PC-3 (cell line): ENCODE data around the gene GALNT4. TPM values are rescaled to one million over a fixed set of nuclear protein-coding genes. Genes with fewer than 3 reads are reported as not detected.

ENCODE experiments used
- ATAC-seq: fragments of 200-7000 bp; cut with Tn5 transposase; 2 replicates; pipeline ENCODE4 v1.9.1; 2020; ENCODE audit warnings: mild to moderate bottlenecking, moderate library complexity
- BruUV-seq: library from RNA; stranded (reverse); fragments of 400-500 nt; replicated peaks from 2 replicates; lab custom pipeline; 2021; lab: Mats Ljungman, UMichigan
- CTCF ChIA-PET: fragments of 300-600 bp; sonication (Branson Sonifier 250); formaldehyde crosslinking; loops from one replicate; lab custom pipeline; 2022; ENCODE audit warnings: antibody characterized with exemption; lab: Charles Lee
- POLR2A ChIA-PET: fragments of 300-600 bp; sonication (Branson Sonifier 250); formaldehyde crosslinking; loops from one replicate; lab custom pipeline; 2022; ENCODE audit warnings: antibody characterized with exemption; ENCODE audit not compliant: unreplicated experiment; lab: Charles Lee
- DNase-seq: peaks from one replicate; pipeline ENCODE4 v3.0.0-alpha.2; 2015
- H2AFZ ChIP-seq: fragments of 300-600 bp; sonication (generic); 2 replicates; pipeline ENCODE4 v1.6.0; 2016; ENCODE audit warnings: antibody characterized with exemption, low read length
- H3F3A ChIP-seq: fragments of 300-600 bp; sonication (generic); one replicate; pipeline ENCODE4 v1.6.0; 2017; ENCODE audit warnings: antibody characterized with exemption, low read length, control low read depth, mild to moderate bottlenecking; ENCODE audit not compliant: unreplicated experiment
- H3K27ac ChIP-seq: fragments of 300-600 bp; sonication (generic); 2 replicates; pipeline ENCODE4 v1.5.1; 2016; ENCODE audit warnings: mild to moderate bottlenecking, low read length
- H3K27me3 ChIP-seq: fragments of 300-600 bp; sonication (generic); 2 replicates; pipeline ENCODE4 v1.6.1; 2016; ENCODE audit warnings: low read length, mixed read lengths
- H3K36me3 ChIP-seq: fragments of 300-600 bp; sonication (generic); 2 replicates; pipeline ENCODE4 v1.6.1; 2016; ENCODE audit warnings: low read depth, mixed run types, low read length, mixed read lengths
- H3K4me1 ChIP-seq: fragments of 300-600 bp; sonication (generic); 2 replicates; pipeline ENCODE4 v1.5.1; 2016; ENCODE audit warnings: low read length; ENCODE audit not compliant: insufficient read depth
- H3K4me2 ChIP-seq: fragments of 300-600 bp; sonication (generic); 2 replicates; pipeline ENCODE4 v1.6.0; 2016; ENCODE audit warnings: low read length
- H3K4me3 ChIP-seq: fragments of 300-600 bp; sonication (generic); 2 replicates; pipeline ENCODE4 v1.5.1; 2016; ENCODE audit warnings: mild to moderate bottlenecking, low read length, mixed read lengths
- H3K79me2 ChIP-seq: fragments of 300-600 bp; sonication (generic); 2 replicates; pipeline ENCODE4 v1.6.1; 2017; ENCODE audit warnings: low read length, mixed read lengths
- H3K9ac ChIP-seq: fragments of 300-600 bp; sonication (generic); 2 replicates; pipeline ENCODE4 v1.6.0; 2016; ENCODE audit warnings: mild to moderate bottlenecking, low read length
- H3K9me2 ChIP-seq: fragments of 300-600 bp; sonication (generic); replicated peaks from 2 replicates; pipeline ENCODE4 v1.6.1; 2016; ENCODE audit warnings: mixed run types, low read length, mixed read lengths
- H3K9me3 ChIP-seq: fragments of 300-600 bp; sonication (generic); 2 replicates; pipeline ENCODE4 v1.6.1; 2016; ENCODE audit warnings: low read length, mixed read lengths
- H4K20me1 ChIP-seq: fragments of 300-600 bp; sonication (generic); 2 replicates; pipeline ENCODE4 v1.6.1; 2016; ENCODE audit warnings: low read length, mixed read lengths
- EZH2 ChIP-seq: fragments of 300-600 bp; sonication (generic); IDR thresholded peaks from one replicate; pipeline ENCODE4 v1.6.1; 2017; ENCODE audit warnings: antibody characterized with exemption, mild to moderate bottlenecking, low read length; ENCODE audit not compliant: unreplicated experiment
- EZH2phosphoT487 ChIP-seq: fragments of 300-600 bp; sonication (generic); IDR thresholded peaks from 2 replicates; pipeline ENCODE4 v1.6.1; 2018; ENCODE audit warnings: mild to moderate bottlenecking, antibody characterized with exemption, low read length, borderline replicate concordance
- intact Hi-C: fragments of 100-400 bp; cut with micrococcal nuclease; formaldehyde crosslinking; loops from 2 replicates; pipeline ENCODE4 v1.9.0; 2023
- total RNA-seq: library from RNA; depleted of rRNA; stranded (reverse); fragments of >200 nt; gene quantifications from 2 replicates; pipeline ENCODE4 v1.2.3, GENCODE V29; 2014
- TF ChIP-seq, protein P1 (sequence below): fragments of 300-600 bp; sonication (generic); conservative IDR thresholded peaks from 2 replicates; pipeline ENCODE4 v1.5.1; 2017; ENCODE audit warnings: antibody characterized with exemption, low read depth, mild to moderate bottlenecking, low read length

The GALNT4 gene
- total RNA-seq, 1 experiment from 2014 or later: 8.1 TPM

- TF ChIP-seq EZH2 (no peak), EZH2phosphoT487 (no peak)
- TF ChIP-seq, protein P1, sequence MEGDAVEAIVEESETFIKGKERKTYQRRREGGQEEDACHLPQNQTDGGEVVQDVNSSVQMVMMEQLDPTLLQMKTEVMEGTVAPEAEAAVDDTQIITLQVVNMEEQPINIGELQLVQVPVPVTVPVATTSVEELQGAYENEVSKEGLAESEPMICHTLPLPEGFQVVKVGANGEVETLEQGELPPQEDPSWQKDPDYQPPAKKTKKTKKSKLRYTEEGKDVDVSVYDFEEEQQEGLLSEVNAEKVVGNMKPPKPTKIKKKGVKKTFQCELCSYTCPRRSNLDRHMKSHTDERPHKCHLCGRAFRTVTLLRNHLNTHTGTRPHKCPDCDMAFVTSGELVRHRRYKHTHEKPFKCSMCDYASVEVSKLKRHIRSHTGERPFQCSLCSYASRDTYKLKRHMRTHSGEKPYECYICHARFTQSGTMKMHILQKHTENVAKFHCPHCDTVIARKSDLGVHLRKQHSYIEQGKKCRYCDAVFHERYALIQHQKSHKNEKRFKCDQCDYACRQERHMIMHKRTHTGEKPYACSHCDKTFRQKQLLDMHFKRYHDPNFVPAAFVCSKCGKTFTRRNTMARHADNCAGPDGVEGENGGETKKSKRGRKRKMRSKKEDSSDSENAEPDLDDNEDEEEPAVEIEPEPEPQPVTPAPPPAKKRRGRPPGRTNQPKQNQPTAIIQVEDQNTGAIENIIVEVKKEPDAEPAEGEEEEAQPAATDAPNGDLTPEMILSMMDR: peak; percentile 43; the same call in 1 of the 2 replicates
- CTCF ChIA-PET: no interaction called here
- ATAC-seq (peak; percentile 57), DNase-seq (peak; percentile 57)
- Histone ChIP-seq H3F3A (no peaks in the 10 kb centered on the region), H3K36me3 (no peaks in the 10 kb centered on the region), H3K4me3 (no peak overlapping the region), H3K9me3 (no peaks in the 10 kb centered on the region), H3K27ac (peak overlapping the region; percentile 8; the same call in 1 of the 2 replicates), H3K79me2 (no peaks in the 10 kb centered on the region), H3K9ac (no peak overlapping the region), H3K4me1 (peaks cover 35% of the 10 kb centered on the region), H2AFZ (no peak overlapping the region), H4K20me1 (0 out of 2 replicates have a peak, but pooled peaks cover 7% of the 10 kb centered on the region), H3K27me3 (no peaks in the 10 kb centered on the region), H3K9me2 (0 out of 2 replicates have a peak, but pooled peaks cover 4% of the 10 kb centered on the region), H3K4me2 (no peak overlapping the region)
- intact Hi-C loops: no loop called here
- no TSS peak for BruUV-seq
- POLR2A ChIA-PET: no interaction called here
Measured at GRCh38 chr12:89504560-89505346, 19.8 kb downstream of the GALNT4 start.

- Histone ChIP-seq H3K9ac (no peak overlapping the region), H3K4me2 (no peak overlapping the region), H3F3A (no peaks in the 10 kb centered on the region), H4K20me1 (0 out of 2 replicates have a peak, but pooled peaks cover 3% of the 10 kb centered on the region), H3K9me2 (no peaks in the 10 kb centered on the region), H3K79me2 (no peaks in the 10 kb centered on the region), H3K36me3 (no peaks in the 10 kb centered on the region), H2AFZ (no peak overlapping the region), H3K9me3 (no peaks in the 10 kb centered on the region), H3K4me3 (no peak overlapping the region), H3K27ac (no peak overlapping the region), H3K4me1 (peaks cover 24% of the 10 kb centered on the region), H3K27me3 (no peaks in the 10 kb centered on the region)
- no TSS peak for BruUV-seq
- ATAC-seq (no peak), DNase-seq (no peak)
- intact Hi-C loops: no loop called here
- ChIA-PET CTCF (no interaction called here), POLR2A (no interaction called here)
- no peak for TF ChIP-seq EZH2
- TF ChIP-seq EZH2phosphoT487: no peak
- TF ChIP-seq, protein P1: no peak
Measured at GRCh38 chr12:89501793-89502192, 22.8 kb downstream of the GALNT4 start.

GRCh38 chr12:89499857-89500256 lies 24.7 kb downstream of the GALNT4 start:
- TF ChIP-seq, protein P1: no peak
- no peak for TF ChIP-seq EZH2
- TF ChIP-seq EZH2phosphoT487: no peak
- no peaks in the 10 kb centered on the region for H3K36me3 ChIP-seq
- BruUV-seq: no TSS peak
- no peaks in the 10 kb centered on the region for H3K9me3 ChIP-seq
- H3K9me2 ChIP-seq: no peaks in the 10 kb centered on the region
- no peak overlapping the region for H2AFZ ChIP-seq
- ATAC-seq: no peak
- no peak overlapping the region for H3K4me3 ChIP-seq
- no peaks in the 10 kb centered on the region for H3K27me3 ChIP-seq
- intact Hi-C loops: no loop called here
- no peak overlapping the region for H3K9ac ChIP-seq
- no peaks in the 10 kb centered on the region for H3K79me2 ChIP-seq
- no peak overlapping the region for H3K27ac ChIP-seq
- peaks cover 4% of the 10 kb centered on the region for H3K4me1 ChIP-seq
- H4K20me1 ChIP-seq: no peaks in the 10 kb centered on the region
- no peak overlapping the region for H3K4me2 ChIP-seq
- H3F3A ChIP-seq: no peaks in the 10 kb centered on the region
- POLR2A ChIA-PET: no interaction called here
- DNase-seq: no peak
- CTCF ChIA-PET: no interaction called here
